LNCaP clone FGC (cell line): ENCODE results near the gene TSHZ2.

Experiments
- DNase-seq: peaks from one replicate; pipeline ENCODE4 v3.0.0-alpha.2; 2011; ENCODE audit warnings: low read depth
- H3K4me3 ChIP-seq: 2 replicates; pipeline ENCODE4 v1.5.1; 2011; ENCODE audit warnings: mild to moderate bottlenecking, low read depth, low read length, control low read depth
- TF ChIP-seq, protein P1 (sequence below): IDR thresholded peaks from 2 replicates; pipeline ENCODE4 v1.5.1; 2012; ENCODE audit warnings: mild to moderate bottlenecking; ENCODE audit not compliant: control insufficient read depth, insufficient read depth; ENCODE audit errors: extremely low read depth

The TSHZ2 gene

DNA sequence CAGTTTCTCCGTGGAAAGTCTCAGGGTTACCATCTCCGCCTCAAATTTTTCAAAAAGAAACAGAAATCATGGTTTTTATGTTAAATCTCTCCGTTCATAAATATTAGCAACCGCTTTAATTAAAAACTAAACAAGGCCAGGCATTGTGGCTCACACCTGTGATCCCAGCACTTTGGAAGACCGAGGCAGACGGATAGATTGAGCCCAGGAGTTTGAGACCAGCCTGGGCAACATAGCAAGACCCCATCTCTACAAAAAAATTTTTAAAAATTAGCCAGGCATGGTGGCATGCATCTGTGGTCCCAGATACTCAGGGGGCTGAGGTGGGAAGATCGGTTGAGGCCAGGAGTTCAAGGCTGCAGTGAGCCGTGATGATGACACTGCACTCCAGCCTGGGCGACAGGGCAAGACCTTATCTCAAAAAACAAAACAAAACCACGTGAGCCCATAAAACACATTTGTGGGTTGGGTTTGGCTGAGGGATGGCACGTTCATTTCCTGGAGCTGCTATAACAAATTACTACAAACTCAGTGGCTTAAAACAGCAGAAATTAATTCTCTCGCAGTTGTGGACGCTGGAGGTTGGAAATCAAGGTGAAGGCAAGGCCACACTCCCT lies 398.3 kb downstream of the TSHZ2 start:
- TF ChIP-seq, protein P1, sequence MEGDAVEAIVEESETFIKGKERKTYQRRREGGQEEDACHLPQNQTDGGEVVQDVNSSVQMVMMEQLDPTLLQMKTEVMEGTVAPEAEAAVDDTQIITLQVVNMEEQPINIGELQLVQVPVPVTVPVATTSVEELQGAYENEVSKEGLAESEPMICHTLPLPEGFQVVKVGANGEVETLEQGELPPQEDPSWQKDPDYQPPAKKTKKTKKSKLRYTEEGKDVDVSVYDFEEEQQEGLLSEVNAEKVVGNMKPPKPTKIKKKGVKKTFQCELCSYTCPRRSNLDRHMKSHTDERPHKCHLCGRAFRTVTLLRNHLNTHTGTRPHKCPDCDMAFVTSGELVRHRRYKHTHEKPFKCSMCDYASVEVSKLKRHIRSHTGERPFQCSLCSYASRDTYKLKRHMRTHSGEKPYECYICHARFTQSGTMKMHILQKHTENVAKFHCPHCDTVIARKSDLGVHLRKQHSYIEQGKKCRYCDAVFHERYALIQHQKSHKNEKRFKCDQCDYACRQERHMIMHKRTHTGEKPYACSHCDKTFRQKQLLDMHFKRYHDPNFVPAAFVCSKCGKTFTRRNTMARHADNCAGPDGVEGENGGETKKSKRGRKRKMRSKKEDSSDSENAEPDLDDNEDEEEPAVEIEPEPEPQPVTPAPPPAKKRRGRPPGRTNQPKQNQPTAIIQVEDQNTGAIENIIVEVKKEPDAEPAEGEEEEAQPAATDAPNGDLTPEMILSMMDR, result no peak
- DNase-seq, result no peak
- no peak overlapping the region for H3K4me3 ChIP-seq

DNA sequence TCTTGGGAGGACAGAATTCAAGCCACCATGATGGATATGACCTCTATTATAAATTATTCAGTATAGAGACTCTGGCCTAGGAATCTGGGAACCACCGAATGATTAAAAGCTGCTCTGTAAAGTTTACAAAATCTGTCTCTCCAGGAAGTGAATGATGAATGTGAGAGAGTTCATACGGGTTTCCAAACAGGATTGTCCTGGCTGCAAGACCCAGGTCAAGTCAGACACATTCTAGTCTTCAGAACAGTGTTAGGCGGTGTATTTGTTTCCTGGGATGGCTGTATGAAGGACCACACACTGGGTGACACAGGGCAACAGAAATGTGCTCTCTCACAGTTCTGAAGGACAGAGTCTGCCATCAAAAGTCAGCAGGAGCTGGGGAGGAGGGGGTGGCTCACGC lies 399.1 kb downstream of the TSHZ2 start:
- H3K4me3 ChIP-seq, result no peak overlapping the region
- no peak for DNase-seq
- TF ChIP-seq, protein P1, result no peak

DNA sequence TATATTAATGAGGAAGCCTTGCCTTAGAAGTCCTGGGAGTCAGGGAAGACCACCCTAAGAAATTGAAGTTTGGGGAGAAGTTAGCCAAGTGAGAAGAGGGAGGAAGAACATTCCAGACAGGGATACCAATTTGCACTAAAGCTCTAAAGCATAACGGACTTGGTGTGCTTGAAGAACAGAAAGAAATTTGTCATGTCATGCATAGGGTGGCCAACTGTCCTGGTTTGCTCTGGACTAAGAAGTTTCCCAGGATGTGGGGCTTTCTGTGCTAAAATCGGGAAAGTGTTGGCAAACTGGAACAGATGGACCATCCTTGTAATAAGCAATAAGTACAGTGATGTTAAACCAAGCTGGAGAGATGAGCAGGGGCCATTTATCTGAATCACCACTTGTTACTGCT lies 403.9 kb downstream of the TSHZ2 start:
- TF ChIP-seq, protein P1, result no peak
- DNase-seq, result no peak
- H3K4me3 ChIP-seq, result no peak overlapping the region

DNA sequence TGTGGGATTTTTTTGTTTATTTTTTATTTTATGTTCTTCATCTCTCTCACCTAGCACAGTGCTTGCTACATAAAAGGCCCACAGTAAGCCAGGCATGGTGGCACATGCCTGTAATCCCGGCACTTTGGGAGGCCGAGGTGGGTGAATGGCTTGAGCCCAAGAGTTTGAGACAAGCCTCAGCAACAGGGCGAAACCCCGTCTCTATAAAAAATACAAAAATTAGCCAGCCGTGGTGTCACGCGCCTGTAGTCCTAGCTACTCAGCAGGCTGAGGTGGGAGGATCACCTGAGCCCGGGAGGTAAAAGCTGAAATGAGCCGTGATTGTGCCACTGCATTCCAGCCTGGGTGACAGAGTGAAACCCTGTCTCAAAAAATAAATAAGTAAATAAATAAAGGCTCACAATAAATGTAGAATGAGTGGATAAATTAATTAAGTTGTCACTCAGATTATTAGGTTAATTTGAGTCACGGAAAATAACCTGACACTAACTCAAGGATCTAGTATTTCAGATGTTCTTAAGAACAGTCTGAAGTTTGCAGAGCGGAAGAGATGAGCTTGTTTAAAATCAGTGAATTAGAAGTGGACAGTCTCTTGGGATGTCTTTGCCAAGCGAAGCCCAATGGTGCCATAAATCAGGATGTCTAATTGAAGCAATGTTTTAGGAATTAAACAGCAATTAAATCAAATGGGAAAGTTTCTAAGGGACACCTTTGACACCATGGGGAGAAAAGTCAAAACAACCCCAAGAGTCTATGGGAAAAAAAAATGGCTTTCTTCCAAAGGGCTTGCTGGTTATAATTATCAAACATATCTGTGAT lies 407.1 kb downstream of the TSHZ2 start:
- no peak for DNase-seq
- no peak overlapping the region for H3K4me3 ChIP-seq
- TF ChIP-seq, protein P1, result no peak

DNA sequence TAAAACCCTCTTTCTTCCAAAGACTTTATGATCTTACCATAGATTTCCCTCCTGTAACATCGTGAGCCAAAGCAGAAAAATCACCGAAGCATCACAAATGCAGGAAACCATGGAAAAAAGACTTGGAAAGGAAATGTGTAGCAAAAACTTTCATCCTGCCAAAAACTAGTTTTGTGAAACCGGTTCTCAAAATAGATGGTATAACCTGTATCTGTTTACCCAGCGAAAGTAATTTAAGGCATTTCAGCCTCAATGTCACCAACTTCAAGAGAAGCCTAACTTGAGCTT lies 407.6 kb downstream of the TSHZ2 start:
- TF ChIP-seq, protein P1, result no peak
- H3K4me3 ChIP-seq, result no peak overlapping the region
- DNase-seq, result no peak

DNA sequence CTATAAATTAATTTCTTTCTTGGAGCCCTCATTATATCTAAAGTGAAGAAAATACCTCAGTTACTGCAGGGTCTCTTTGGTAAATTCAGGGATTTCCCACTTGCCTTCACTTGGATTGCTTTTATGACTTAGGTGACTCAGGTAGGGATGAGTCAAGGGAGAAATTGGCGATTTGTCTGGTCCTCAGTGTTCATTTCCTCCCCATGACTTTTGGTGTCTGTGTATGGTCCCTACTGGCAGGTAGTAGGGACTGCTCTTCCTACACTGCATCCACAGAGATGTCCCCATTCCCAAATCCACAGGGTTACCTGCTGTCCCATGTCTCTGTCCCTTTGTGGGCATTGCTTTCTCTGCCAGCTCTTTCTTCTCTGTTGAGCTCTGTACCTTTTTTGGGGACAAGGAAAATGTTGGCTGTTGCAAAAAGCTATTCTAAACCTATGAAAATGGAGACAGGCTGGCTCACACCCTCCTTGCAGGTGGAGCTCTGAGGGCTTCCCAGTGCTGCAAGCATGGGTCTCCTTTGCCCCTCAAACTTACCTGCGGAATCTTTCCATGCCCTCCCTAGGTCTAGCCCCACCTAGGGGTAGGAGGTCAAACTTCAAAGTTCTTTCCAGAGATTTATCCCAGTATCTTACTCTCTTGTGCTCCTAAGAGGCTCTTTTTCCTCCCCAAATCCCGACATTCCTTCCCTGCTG lies 409.6 kb downstream of the TSHZ2 start:
- TF ChIP-seq, protein P1, result no peak
- no peak overlapping the region for H3K4me3 ChIP-seq
- no peak for DNase-seq
